Activated CD8-positive, alpha-beta memory T cell treated with anti-CD3 and anti-CD28 coated beads for 24 hours (primary cell): ENCODE measurements around the gene FNIP2.
"Not testable (repeated sequence)": the region's sequence is repeated elsewhere in the genome, so short reads cannot be mapped to it uniquely, and the experiment has no call there.

Experiments used
- DNase-seq: peaks from one replicate; pipeline ENCODE4 v3.0.0-alpha.2; 2020

Gene FNIP2

DNA sequence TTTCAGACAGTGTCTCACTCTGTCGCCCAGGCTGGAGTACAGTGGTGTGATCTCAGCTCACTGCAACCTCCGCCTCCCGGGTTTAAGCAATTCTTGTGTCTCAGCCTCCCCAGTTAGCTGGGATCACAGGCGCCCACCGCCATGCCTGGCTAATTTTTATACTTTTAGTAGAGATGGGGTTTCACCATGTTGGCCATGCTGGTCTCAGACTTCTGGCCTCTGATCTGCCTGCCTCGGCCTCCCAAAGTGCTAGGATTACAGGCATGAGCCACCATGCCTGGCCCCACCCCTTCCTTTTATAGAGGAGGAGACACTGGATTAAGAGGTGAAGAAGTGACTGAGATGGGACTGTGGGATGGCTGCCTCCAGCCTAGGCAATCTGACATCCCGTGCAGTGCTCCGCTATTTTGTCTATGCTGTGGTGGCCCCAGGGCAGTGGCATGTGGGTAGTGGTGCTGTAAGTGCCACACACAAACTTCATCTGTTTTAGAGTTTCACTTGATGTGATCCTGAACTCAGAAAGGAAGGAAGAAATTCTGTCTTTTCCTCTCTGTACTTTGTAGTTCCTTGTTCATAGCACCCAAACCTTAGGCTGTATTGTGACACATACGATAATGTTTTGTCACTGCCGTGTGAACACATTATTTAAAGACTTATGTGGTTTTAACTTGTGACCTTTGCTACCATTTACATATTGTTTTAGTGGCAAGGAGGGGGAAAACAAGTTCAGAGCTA lies 48.9 kb downstream of the FNIP2 start:
- no peak for DNase-seq

DNA sequence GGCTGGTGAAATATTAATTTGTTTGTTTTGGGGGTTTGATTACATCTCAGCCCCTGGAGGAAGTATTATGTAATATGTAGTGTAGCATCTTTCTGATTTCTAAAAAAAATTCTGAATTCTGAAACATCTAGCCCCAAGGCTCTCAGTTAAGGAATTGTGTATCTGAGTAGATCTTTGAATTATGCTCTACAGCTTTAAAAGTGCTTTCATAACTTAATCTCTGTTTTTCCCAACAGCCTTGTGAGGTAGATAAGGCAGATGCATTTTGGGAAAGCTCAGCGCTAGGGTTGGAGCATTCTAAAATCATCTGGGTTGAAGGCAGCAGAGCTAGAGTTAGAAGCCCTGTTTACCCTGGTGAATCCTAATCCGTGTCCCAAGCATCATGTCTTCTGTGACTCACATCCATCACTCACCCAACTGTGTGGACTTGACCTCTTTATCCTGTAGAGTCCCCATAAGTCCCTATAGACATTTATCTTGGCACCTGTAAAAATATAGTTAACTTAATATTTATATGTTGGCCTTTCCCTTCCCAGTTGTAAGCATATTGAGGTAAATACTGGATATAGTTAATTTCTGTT lies 49.8 kb downstream of the FNIP2 start:
- no peak for DNase-seq

- DNase-seq = no peak
Observed at GRCh38 chr4:158819942-158820786, 51.3 kb downstream of the FNIP2 start.

GRCh38 chr4:158821228-158821971 lies 52.6 kb downstream of the FNIP2 start:
- no peak for DNase-seq

- no peak for DNase-seq
Observed at GRCh38 chr4:158822348-158822747, 53.5 kb downstream of the FNIP2 start.

DNA sequence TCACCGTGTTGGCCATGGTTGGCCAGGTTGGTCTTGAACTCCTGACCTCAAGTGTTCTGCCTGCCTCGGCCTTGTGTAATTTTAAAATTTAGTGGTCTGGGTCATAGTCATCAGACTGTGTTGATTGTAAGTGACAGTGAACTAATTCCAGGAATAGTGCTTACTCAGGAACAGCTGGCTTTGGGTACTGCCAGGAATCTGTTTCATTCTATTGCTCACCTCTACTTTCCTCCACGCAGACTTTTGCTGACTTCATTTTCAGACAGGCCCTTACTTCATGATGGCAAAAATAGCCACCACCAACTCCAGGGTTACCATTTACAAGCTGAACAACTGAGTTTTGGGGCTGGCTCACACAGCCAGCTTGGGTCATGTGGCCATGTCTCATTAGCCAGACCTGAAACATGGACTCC lies 54.6 kb downstream of the FNIP2 start:
- DNase-seq = no peak

DNA sequence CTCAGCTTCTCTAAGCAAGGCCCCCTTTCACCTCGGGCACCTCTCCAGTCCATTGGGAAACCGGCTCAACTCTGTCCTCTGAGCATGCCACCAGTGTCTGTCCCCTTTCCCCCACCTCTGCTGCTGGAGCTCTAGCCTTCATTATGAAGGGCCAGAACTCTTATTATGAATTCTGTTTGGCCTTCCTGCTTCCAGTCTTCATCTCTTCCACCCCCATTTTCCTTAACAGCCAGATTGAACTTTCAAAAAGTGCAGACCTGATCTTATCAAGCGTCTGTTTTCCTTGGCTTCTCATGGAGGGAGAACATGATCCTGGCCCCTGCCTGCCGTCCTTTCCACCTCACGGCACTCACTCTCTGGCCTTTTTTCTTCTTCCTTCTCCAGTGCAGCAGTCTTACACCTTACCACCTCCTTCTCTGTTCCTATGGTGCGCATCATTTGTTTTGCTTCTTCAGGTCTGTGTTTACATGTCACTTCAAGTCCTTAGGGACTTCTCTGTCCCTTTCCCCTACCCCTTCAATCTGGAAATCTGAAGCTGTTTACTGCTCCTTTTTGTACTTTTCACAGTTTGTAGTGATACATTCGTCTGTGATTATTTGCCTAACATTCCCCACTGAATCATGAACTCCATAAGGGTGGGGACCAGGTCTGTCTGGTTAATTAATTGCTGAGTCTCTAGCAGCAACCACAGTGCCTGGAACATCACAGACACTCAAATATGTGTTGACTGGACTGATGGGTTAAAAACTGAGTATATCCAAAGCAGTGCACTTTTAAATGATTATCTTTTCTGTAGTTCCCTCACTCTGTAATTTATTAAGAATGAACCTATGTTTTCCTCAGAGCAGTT lies 55.8 kb downstream of the FNIP2 start:
- no peak for DNase-seq

DNA sequence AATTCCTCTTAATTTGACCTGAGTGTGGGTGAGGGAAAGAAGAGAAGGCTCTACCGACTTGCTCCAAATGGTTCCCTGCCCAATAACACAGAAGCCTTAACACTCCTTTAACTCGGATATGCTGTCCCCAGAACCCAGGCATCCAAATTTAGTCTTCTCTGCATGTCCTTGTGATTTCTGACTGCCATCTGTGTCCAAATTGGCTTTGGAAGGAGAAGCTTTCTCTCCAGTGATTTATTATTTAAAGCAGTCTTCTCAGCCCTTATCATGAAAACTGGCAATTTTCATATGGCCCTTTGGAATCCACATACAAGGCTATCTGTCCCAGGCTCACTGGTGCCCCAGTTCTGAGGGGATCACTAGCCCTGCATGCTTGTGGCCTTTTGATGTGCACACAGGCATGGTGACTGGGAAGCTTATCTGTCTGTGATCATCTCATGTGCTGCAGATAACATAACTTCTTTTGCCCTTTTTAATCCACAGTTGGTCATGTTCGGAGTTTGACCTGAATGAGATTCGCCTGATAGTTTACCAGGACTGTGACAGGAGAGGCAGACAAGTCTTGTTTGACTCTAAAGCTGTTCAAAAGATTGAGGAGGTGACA lies 56.7 kb downstream of the FNIP2 start:
- no peak for DNase-seq

DNA sequence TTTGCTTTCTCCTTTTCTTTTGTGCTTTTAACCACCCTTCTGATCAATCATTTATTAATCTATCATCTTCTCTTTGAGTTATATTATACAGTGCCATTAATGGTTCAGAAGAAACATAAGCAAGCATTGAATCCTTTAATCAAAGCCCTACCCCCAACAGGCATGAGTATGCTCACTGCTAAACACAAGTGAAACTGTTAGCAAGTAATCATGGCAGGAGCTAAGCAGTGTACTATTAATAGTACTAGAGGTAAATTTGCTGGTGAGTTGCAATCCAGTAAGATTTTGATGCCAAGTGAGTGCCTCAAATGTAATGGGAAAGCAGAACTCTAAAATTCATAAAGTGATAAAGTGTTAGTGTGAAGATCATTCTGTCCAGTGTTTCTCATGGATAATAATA lies 57.2 kb downstream of the FNIP2 start:
- DNase-seq = no peak

- no peak for DNase-seq
Observed at GRCh38 chr4:158826882-158827281, 58.1 kb downstream of the FNIP2 start.

GRCh38 chr4:158827543-158827981 lies 58.7 kb downstream of the FNIP2 start:
- DNase-seq = no peak

DNA sequence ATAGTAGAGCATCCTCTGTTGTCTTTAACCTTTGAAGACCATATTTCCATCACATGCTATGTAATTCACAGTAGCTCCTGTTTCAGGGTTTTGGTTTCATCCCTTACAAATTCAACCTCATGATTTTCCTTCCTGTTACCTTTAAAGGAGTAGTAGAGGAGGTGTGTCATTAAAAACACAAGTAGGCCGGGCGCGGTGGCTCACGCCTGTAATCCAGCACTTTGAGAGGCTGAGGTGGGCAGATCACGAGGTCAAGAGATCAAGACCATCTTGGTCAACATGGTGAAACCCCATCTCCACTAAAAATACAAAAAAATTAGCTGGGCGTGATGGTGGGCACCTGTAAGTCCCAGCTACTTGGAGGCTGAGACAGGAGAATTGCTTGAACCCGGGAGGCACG lies 59.3 kb downstream of the FNIP2 start:
- not testable (repeated sequence) for DNase-seq

- DNase-seq = no peak
Observed at GRCh38 chr4:158829254-158829653, 60.4 kb downstream of the FNIP2 start.

GRCh38 chr4:158833602-158834001 lies 64.8 kb downstream of the FNIP2 start:
- no peak for DNase-seq

DNA sequence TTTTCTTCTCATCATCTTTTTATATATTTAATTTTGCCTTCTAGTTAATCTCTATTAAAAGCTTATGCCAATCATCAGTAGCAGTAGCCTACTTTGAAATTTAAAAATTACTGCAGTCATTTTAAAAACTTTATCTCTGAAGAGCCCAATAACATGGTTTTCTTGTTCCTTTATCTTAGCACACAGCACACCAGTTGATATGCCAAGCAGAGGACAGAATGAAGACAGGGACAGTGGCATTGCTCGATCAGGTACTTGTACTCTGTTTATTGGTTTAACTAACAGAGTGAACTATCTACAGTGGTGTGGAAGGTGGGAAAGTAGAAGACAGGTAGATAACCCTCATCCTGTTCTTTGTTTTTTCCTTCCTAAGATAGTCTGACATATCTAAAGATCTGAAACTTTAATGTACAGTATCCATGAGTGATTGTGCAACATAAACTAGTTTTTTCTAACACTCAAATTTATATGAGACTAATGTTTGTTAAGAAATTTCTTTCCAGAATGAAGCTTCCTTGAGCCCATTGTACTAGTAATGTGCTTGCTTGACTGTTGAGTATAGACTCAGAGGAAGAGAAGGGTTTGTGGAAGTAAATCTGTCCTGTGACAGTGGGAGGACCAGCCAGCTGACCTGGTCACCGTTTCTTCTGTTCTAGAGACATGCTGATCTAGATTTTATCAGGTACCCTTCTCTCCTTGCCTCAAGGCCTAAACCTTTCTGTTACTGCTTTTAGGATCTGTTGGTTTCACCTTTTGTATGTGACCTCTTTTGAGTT lies 66.6 kb downstream of the FNIP2 start:
- no peak for DNase-seq

DNA sequence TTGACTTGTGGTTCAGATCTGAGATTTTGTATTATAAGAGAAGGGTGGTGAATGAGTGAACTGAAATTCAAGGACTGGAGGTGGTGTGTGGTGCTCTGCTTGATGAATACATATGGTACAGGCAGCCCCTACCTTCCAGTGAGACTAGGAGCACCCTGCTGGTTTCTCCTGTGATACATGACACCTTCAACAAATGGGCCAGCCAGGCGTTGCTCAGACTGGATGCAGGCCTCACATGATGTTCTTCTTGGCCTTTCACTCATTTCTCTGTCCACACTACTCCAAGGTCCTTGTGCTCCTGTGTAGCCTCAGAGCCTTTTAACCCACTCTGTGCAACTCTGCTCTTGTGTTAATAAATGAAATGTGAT lies 67.2 kb downstream of the FNIP2 start:
- no peak for DNase-seq

GRCh38 chr4:158836828-158837449 lies 68.1 kb downstream of the FNIP2 start:
- DNase-seq = no peak

DNA sequence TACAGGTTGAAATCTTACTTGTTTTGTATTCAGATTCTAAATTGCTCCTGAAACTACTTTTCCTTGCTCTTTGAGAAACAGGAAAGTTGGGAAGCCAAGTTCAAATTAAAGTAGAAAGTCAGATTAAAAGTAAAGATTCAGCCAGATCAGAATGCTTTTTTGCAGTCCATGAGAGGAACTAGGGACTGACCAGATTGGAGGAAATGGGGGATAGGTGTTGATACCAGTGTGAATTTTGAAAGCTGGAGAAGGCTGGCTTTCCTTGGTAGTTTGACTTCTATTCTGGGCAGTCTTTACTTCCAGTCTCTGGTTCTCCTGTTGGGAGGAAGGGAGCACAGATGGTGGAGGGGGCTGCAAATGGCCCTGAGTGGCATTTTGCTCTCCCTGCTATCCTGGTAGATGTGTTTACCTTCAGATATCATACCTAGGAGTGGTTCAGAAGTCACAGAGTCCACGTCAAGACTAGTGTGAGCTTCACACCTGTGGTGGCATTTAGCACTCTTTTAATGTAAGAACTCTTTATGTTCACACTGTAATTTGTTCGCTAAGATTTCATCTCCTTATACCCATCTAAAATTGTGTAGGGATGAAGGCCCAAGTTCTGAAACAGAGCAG lies 68.8 kb downstream of the FNIP2 start:
- no peak for DNase-seq

DNA sequence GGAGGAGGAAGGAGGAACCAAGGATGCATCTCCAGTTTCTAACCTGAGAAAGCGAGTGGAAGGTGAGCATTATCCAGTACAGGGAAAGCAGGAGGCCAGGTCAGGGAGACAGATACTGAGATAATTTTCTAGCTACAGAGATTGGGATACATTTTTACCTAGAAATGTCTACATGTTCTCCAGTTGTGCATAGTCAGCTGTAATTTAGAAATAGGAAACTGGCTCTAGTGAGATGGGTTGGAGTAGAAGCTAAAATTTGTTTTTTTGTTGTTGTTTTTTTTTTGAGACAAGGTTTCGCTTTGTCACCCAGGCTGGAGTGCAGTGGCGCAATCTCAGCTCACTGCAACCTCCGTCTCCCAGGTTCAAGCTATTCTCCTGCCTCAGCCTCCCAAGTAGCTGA lies 71.3 kb downstream of the FNIP2 start:
- DNase-seq = no peak

DNA sequence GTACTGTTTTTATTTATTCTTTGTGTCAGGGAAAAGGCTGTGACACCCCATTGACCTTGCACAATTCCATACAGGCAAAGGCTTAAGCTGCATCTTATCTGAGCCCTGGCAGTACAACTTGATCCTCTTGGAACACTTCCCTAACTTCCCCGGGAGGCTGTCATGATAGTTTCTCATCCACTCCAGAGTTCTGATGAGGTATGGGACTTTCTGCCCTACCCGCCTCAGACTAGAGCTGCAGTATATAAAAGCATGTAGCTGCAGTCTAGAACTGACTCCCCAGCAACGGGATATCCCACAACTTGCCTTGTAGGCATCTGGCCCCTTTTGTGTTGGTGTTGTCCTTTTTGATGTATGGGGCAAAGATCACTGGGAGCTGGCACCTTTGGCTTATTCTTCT lies 72.7 kb downstream of the FNIP2 start:
- DNase-seq = no peak
